Measurements from ENCODE around the gene JARID2.

Gene JARID2

DNA sequence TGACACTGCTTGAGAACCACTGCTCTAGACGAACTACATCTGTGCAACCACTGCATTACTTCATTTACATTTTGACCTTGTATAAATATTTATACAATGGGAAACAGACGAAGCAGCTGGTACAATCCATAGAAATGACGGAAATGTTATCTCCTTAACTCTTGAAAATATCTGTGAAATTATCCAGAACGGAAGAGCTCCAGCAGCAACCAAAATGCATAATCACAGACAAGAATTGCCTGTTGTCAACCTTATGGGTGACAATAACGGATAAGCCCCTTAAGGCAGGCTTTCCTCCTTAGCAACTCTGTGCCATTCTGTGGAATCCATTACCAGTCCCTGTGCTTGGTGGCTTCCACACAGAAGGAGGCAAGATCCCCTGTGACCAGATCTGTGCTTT lies 301.5 kb downstream of the JARID2 start:
- DNase-seq (ENCODE audit: low spot score), result no peak

DNA sequence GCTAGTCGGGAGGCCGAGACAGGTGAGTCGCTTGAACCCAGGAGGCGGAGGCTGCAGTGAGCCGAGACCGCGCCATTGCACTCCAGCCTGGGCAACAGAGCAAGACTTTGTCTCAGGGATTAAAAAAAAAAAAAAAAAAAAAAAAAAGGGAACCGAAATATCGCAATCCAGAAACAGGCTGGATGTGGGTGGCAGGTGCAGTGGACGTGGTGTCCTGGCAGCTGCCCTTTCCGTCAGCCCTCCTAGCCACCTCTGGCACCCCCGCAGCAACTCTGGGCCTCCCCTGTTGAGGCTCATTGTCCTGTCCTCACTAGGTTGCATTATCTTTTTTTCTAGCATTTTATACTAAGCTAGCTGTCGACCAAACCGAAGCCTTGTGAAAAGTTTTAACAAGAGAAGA lies 303.5 kb downstream of the JARID2 start:
- no peak for DNase-seq (ENCODE audit: low spot score)

DNA sequence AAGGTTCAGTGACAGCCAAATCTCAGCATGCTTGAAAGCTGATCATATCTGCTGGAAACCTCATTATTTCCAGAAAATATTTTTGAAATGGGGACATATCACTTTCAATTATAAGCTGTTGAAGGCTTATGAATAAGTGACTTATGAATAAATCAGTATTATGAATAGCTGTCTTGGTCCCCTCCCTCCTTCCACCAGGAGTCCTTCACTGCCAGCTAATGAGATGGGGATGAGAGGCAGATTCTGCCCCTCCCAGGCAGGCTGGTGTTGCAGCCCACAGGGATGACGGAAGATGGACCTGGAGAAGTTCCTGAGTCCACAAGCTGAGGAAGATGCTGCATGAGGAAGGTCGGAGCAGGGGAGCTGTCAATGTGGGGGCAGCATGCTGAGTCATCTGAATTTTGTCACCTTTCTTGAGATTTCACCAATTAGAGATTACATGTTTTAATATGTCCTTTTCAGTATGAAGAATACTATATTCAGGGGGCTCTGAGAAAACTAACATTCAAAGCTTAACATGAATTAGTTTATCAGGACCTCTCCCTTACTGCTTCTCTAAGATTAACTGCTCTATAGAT lies 304.8 kb downstream of the JARID2 start:
- DNase-seq (ENCODE audit: low spot score), result no peak

GRCh38 chr6:15551262-15551661 lies 305.4 kb downstream of the JARID2 start:
- no peak for DNase-seq (ENCODE audit: low spot score)

- DNase-seq (ENCODE audit: low spot score), result no peak
Measured at GRCh38 chr6:15551798-15552197, 305.9 kb downstream of the JARID2 start.

GRCh38 chr6:15553031-15553430 lies 307.2 kb downstream of the JARID2 start:
- DNase-seq (ENCODE audit: low spot score), result no peak

DNA sequence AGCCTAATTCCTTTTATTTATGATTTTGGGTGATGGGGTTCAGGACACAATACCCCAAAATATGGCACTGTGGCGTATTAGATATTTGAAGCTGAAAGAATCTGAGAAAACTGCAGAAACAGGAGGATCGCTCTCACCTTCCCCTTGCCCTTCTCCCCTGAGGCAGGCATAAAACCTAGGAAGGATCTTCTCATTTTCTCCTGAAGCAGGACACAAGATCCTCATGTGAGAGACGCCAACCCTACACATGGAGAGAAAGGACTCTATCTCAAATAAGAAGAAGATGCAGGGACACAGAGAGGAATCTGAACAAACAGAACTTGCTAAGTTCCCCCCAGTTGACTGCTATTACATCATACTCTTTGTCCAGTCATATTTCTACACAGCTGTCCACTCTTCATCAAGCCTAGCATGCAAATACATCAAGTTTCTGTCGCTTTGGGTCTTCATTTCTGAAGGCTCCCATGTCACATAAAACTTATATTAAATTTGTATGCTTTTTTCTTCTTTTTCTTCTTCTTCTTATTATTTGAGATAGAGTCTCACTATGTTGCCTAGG lies 307.9 kb downstream of the JARID2 start:
- DNase-seq (ENCODE audit: low spot score), result no peak

DNA sequence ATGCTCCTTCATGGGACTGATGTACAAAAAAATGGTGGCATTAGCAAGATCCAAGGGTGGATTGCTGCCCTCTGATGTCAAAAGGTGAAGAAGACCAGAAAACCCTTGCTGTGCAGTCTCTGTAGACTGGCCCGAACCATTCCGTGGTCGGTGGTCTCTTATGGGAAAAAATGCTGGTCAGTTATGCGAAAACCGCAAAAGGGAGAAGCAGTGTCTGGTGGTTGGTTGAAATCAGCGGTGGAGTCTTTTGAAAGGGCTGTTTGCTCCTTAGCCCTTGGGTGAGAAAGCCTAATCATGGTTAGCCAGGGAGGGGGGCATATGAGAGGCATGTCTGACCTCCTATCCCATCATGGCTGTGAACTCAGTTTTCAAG lies 308.8 kb downstream of the JARID2 start:
- no peak for DNase-seq (ENCODE audit: low spot score)

- DNase-seq (ENCODE audit: low spot score), result no peak
Measured at GRCh38 chr6:15555101-15556038, 309.5 kb downstream of the JARID2 start.

- DNase-seq (ENCODE audit: low spot score), result no peak
Measured at GRCh38 chr6:15556711-15557110, 310.8 kb downstream of the JARID2 start.

GRCh38 chr6:15557174-15557573 lies 311.3 kb downstream of the JARID2 start:
- DNase-seq (ENCODE audit: low spot score), result no peak

GRCh38 chr6:15560713-15561112 lies 314.8 kb downstream of the JARID2 start:
- no peak for DNase-seq (ENCODE audit: low spot score)

- DNase-seq (ENCODE audit: low spot score), result no peak
Measured at GRCh38 chr6:15561447-15562199, 315.8 kb downstream of the JARID2 start.

DNA sequence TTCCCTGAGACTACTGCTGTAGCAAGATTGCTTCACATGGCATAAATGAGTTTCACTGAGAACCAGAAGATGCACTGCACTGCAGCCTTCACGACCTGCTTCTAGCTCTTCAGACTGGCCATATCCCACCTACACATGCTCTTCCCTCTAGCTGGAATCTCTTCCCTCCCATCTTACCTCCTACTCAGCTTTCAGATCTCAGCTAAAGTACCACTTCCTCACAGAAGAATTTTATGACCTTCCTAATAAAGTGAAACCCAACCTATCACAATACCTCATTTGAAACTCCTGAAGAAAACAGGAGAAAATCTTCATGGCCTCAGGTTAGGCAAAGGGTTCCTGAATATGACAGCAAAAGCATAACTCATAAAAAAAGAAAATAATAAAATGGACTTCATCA lies 317.1 kb downstream of the JARID2 start:
- DNase-seq (ENCODE audit: low spot score), result no peak

DNA sequence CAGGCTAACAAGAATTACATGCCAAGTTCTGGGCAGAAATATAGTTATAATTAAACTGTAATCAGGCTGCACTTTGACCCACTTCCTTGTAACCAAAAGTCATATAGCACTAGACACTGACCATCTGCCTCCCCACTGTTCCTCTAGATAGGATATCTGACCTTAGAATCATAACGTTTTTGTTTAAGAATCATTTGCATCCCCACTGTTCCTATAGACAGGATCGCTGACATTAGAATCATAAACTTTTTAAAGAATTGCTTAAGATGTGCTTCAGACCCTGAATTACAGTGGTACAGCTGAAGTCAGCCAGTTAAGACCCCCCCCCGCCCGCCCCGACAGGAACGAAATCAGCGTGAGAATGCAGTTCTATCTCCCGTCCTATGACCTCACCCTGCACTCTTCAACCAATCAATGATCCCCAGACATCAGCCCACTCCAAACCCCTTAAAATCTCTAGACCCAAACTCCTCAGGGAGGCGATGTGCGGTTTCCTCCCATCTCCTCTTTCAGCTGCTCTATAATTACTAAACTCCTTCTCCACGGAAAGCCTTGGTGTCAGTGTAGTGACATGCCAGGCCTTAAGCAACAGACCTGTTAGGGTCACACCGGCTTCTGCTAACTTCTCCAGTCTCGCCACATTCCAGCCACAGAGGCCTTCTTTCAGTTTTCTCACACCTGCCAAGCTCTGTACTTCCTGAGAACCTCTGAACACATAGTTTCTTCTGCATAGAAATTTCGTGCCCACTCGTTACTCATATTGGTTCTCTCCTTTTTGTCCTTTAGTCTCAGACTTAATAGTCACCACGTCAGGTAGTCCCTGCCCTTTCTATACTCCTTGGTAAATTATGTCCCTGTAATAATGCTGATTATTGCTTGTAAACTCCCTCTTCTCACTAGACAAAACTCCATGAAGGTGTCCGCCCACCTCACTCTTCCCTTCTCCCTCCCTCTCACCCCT lies 323.4 kb downstream of the JARID2 start:
- DNase-seq (ENCODE audit: low spot score), result no peak

GRCh38 chr6:15570171-15570570 lies 324.3 kb downstream of the JARID2 start:
- no peak for DNase-seq (ENCODE audit: low spot score)

All from putamen (tissue), 1 donor.